8988T (cell line): ENCODE data around the gene DNAH11.
"Not testable (repeated sequence)": the region's sequence is repeated elsewhere in the genome, so short reads cannot be mapped to it uniquely, and the experiment has no call there.

Experiments used
- DNase-seq: peaks from one replicate; pipeline ENCODE4 v3.0.0; 2011

Gene DNAH11

GRCh38 chr7:21903020-21903786, 360.4 kb downstream of the DNAH11 start:
- DNase-seq, result no peak

- DNase-seq, result no peak
Observed at GRCh38 chr7:21908746-21909145, 365.9 kb downstream of the DNAH11 start.

GRCh38 chr7:21910253-21910652, 367.4 kb downstream of the DNAH11 start:
- no peak for DNase-seq

- no peak for DNase-seq
Observed at GRCh38 chr7:21911341-21911875, 368.6 kb downstream of the DNAH11 start.

- DNase-seq, result no peak
Observed at GRCh38 chr7:21912305-21912704, 369.5 kb downstream of the DNAH11 start.

GRCh38 chr7:21912931-21913780, 370.3 kb downstream of the DNAH11 start:
- no peak for DNase-seq

- DNase-seq, result no peak
Observed at GRCh38 chr7:21914671-21915070, 371.8 kb downstream of the DNAH11 start.

GRCh38 chr7:21915140-21915539, 372.3 kb downstream of the DNAH11 start:
- no peak for DNase-seq

GRCh38 chr7:21916176-21916575, 373.3 kb downstream of the DNAH11 start:
- no peak for DNase-seq

GRCh38 chr7:21916629-21917028, 373.8 kb downstream of the DNAH11 start:
- no peak for DNase-seq

GRCh38 chr7:21918216-21918615, 375.4 kb downstream of the DNAH11 start:
- no peak for DNase-seq

GRCh38 chr7:21920936-21921335, 378.1 kb downstream of the DNAH11 start:
- DNase-seq, result no peak

- no peak for DNase-seq
Observed at GRCh38 chr7:21922605-21923004, 379.8 kb downstream of the DNAH11 start.

- no peak for DNase-seq
Observed at GRCh38 chr7:21923658-21924057, 380.8 kb downstream of the DNAH11 start.

GRCh38 chr7:21926448-21926847, 383.6 kb downstream of the DNAH11 start:
- no peak for DNase-seq

GRCh38 chr7:21927693-21928092, 384.9 kb downstream of the DNAH11 start:
- DNase-seq, result no peak

- not testable (repeated sequence) for DNase-seq
Observed at GRCh38 chr7:21933293-21933692, 390.5 kb downstream of the DNAH11 start.

- DNase-seq, result no peak
Observed at GRCh38 chr7:21934808-21935207, 392.0 kb downstream of the DNAH11 start.

- DNase-seq, result no peak
Observed at GRCh38 chr7:21938463-21938862, 395.6 kb downstream of the DNAH11 start.

GRCh38 chr7:21939136-21939857, 396.5 kb downstream of the DNAH11 start:
- no peak for DNase-seq

GRCh38 chr7:21939858-21940372, 397.1 kb downstream of the DNAH11 start:
- no peak for DNase-seq

- DNase-seq, result no peak
Observed at GRCh38 chr7:21941611-21942141, 398.8 kb downstream of the DNAH11 start.

GRCh38 chr7:21942955-21943354, 400.1 kb downstream of the DNAH11 start:
- no peak for DNase-seq
